K562 (cell line): ENCODE measurements around the gene DTX4. TPM values are rescaled to one million over a fixed set of nuclear protein-coding genes. Genes with fewer than 3 reads are reported as not detected.
A peak's percentile ranks its signal among the peaks of the same experiment; 100 is the strongest.

Source experiments
- ATAC-seq: fragments of 200-7000 bp; cut with Tn5 transposase; 3 replicates; pipeline ENCODE4 v1.9.1; 2020; ENCODE audit warnings: moderate library complexity
- BruUV-seq: library from RNA; stranded (reverse); fragments of 400-500 nt; replicated peaks from 2 replicates; lab custom pipeline; 2021; lab: Mats Ljungman, UMichigan
- CTCF ChIA-PET: fragments of 300-600 bp; formaldehyde crosslinking; extraction: SDS; loops from one replicate; lab custom pipeline; 2021; ENCODE audit warnings: low intra/inter-chr PET ratio; lab: Yijun Ruan, JAX
- POLR2A ChIA-PET: fragments of 300-600, 350-650 bp; sonication (Branson Sonifier 250); formaldehyde crosslinking; extraction: SDS; loops from one replicate; lab custom pipeline; 2021; ENCODE audit warnings: antibody characterized with exemption, inconsistent platforms; lab: Yijun Ruan, JAX
- DNase-seq, 4 experiments: peaks; one replicate each; pipeline versions ENCODE4 v3.0.0 to v3.0.0-alpha.2; 2011 to 2018; ENCODE audit warnings: low spot score in 3 of 4, mixed read lengths in 3 of 4; ENCODE audit errors: extremely low read depth in 1 of 4
- FAIRE-seq: peaks from 2 replicates; lab custom pipeline; 2011; peaks lifted over from hg19 to GRCh38; lab: Jason Lieb, UNC
- H2AFZ ChIP-seq: 2 replicates; pipeline ENCODE4 v1.6.0; 2011; ENCODE audit warnings: low read depth, low read length, control low read depth, inconsistent platforms
- H3K27ac ChIP-seq: fragments of 200-600 bp; 3 replicates; pipeline ENCODE4 v1.8.0; 2011; ENCODE audit warnings: low read depth, mild to moderate bottlenecking, control low read depth, inconsistent platforms, low read length, moderate library complexity, mixed read lengths; ENCODE audit errors: extremely low read depth
- H3K27me3 ChIP-seq, 2 experiments: fragments of 300-600 bp in 1 of 2; 2 replicates in 1 of 2; 3 replicates in 1 of 2; pipeline versions ENCODE4 v1.6.0 to v1.8.0; 2011; ENCODE audit warnings: inconsistent platforms in 2 of 2, low read length in 2 of 2, mild to moderate bottlenecking in 1 of 2, mixed read lengths in 1 of 2, moderate library complexity in 1 of 2; ENCODE audit not compliant: control insufficient read depth in 2 of 2, insufficient read depth in 2 of 2
- H3K36me3 ChIP-seq: fragments of 300-600 bp; 3 replicates; pipeline ENCODE4 v1.8.0; 2011; ENCODE audit warnings: mild to moderate bottlenecking, low read length, inconsistent platforms; ENCODE audit not compliant: control insufficient read depth, insufficient read depth
- H3K4me1 ChIP-seq, 2 experiments: fragments of 200-600 bp in 1 of 2; replicated peaks in 1 of 2; 2 replicates in 1 of 2; 3 replicates in 1 of 2; pipeline versions ENCODE4 v1.5.1 to v1.8.0; 2011; ENCODE audit warnings: inconsistent platforms in 2 of 2, low read length in 2 of 2, mild to moderate bottlenecking in 1 of 2, mixed read lengths in 1 of 2, moderate library complexity in 1 of 2; ENCODE audit not compliant: control insufficient read depth in 2 of 2, insufficient read depth in 2 of 2
- H3K4me2 ChIP-seq: 2 replicates; pipeline ENCODE4 v1.6.1; 2011; ENCODE audit warnings: low read length, control low read depth, inconsistent platforms, mixed read lengths; ENCODE audit not compliant: insufficient read depth
- H3K4me3 ChIP-seq: fragments of 200-600 bp; sonication (generic), shearing (Covaris generic); 2 replicates; pipeline ENCODE4 v1.5.1; 2016; ENCODE audit warnings: control low read depth, inconsistent platforms
- H3K79me2 ChIP-seq: fragments of 200-600 bp; 3 replicates; pipeline ENCODE4 v1.8.0; 2011; ENCODE audit warnings: low read length, inconsistent platforms; ENCODE audit not compliant: control insufficient read depth, insufficient read depth
- H3K9ac ChIP-seq, 2 experiments: 2 replicates each; pipeline versions ENCODE4 v1.6.0 to v1.6.1; 2011; ENCODE audit warnings: low read depth in 2 of 2, low read length in 2 of 2, control low read depth in 1 of 2, inconsistent platforms in 1 of 2, mild to moderate bottlenecking in 1 of 2, mixed read lengths in 1 of 2; ENCODE audit not compliant: insufficient read depth in 1 of 2
- H3K9me1 ChIP-seq: one replicate; pipeline ENCODE4 v1.6.0; 2011; ENCODE audit warnings: inconsistent platforms, mild to moderate bottlenecking, low read length, moderate library complexity; ENCODE audit not compliant: control insufficient read depth, insufficient read depth
- H3K9me3 ChIP-seq: replicated peaks from 2 replicates; pipeline ENCODE4 v1.5.1; 2011; ENCODE audit warnings: low read depth, low read length, inconsistent platforms; ENCODE audit not compliant: control insufficient read depth, insufficient read depth
- H4K20me1 ChIP-seq: replicated peaks from 2 replicates; pipeline ENCODE4 v1.6.1; 2011; ENCODE audit warnings: low read length, inconsistent platforms, mixed read lengths; ENCODE audit not compliant: control insufficient read depth, insufficient read depth
- CEBPG ChIP-seq, 3 experiments: fragments of 200-800 bp in 1 of 3; sonication (Bioruptor generic) in 1 of 3; sonication (generic) in 1 of 3; formaldehyde crosslinking in 1 of 3; IDR thresholded peaks in 2 of 3; conservative IDR thresholded peaks in 1 of 3; 2 replicates each; pipeline versions ENCODE4 v1.6.1 to v1.8.0; 2016 to 2022; ENCODE audit warnings: missing compliant biosample characterization in 2 of 3, missing genetic modification characterization in 2 of 3, mild to moderate bottlenecking in 1 of 3, missing genetic modification reagents in 1 of 3
- E2F8 ChIP-seq: fragments of 450-650 bp; IDR thresholded peaks from 2 replicates; pipeline ENCODE4 v1.7.1; 2018; ENCODE audit warnings: mild to moderate bottlenecking, low read depth; ENCODE audit not compliant: partially characterized antibody
- MED1 ChIP-seq: sonication (generic); formaldehyde crosslinking; IDR thresholded peaks from 2 replicates; pipeline ENCODE4 v1.8.1; 2023; ENCODE audit warnings: missing genetic modification reagents, borderline replicate concordance
- RBM14 ChIP-seq: fragments of 200-400 bp; formaldehyde crosslinking; IDR thresholded peaks from 2 replicates; pipeline ENCODE4 v1.6.1; 2018; ENCODE audit warnings: low read depth, mild to moderate bottlenecking, low read length, moderate library complexity, borderline replicate concordance; ENCODE audit not compliant: insufficient read depth
- SRSF9 ChIP-seq: fragments of 200-400 bp; formaldehyde crosslinking; IDR thresholded peaks from 2 replicates; pipeline ENCODE4 v1.6.1; 2017; ENCODE audit warnings: low read depth, low read length, borderline replicate concordance
- ZNF740 ChIP-seq, 3 experiments: fragments of 200-800 bp in 1 of 3; sonication (Bioruptor generic) in 1 of 3; sonication (generic) in 1 of 3; formaldehyde crosslinking in 1 of 3; IDR thresholded peaks; 2 replicates each; pipeline versions ENCODE4 v1.6.1 to v1.8.0; 2016 to 2022; ENCODE audit warnings: mild to moderate bottlenecking in 2 of 3, missing compliant biosample characterization in 2 of 3, missing genetic modification characterization in 2 of 3, missing genetic modification reagents in 1 of 3
- WGBS: fragments of 100-300 bp; shearing (Covaris generic); methylation state at CpG from one replicate; pipeline ENCODE4 v1.1.6; 2016; ENCODE audit warnings: low coverage, mixed read lengths; ENCODE audit not compliant: insufficient coverage; ENCODE audit errors: missing lambda C conversion rate; 5-methylcytosine and 5-hydroxymethylcytosine counted together
- in situ Hi-C: fragments of 300-500 bp; cut with MboI; formaldehyde crosslinking; loops from 4 replicates; pipeline ENCODE4 v1.15.0; 2018; ENCODE audit warnings: inconsistent platforms, mixed read lengths
- intact Hi-C: fragments of 100-400 bp; cut with micrococcal nuclease; formaldehyde crosslinking; loops from 2 replicates; pipeline ENCODE4 v1.14.2; 2022
- polyA plus RNA-seq, 8 experiments: library from polyadenylated mRNA; depleted of rRNA in 4 of 8; stranded (reverse) in 5 of 8; unstranded in 3 of 8; fragments of >200 nt; fragmentation: Nextera tagmentation in 2 of 8; fragmentation: Illumina TruSeq in 1 of 8; extraction: Ambion mirVana in 2 of 8; extraction: Trizol in 1 of 8; gene quantifications; 2 replicates each; pipeline versions ENCODE4 v1.2.1 to v1.2.3, GENCODE V29; 2011 to 2014; ENCODE audit warnings: inconsistent platforms in 1 of 8, missing spikeins in 1 of 8
- total RNA-seq, 7 experiments: library from RNA; depleted of rRNA in 6 of 7; stranded (reverse); fragments of >200 nt in 6 of 7; fragmentation: Illumina TruSeq in 2 of 7; extraction: Trizol in 2 of 7; gene quantifications; 2 replicates each; pipeline versions ENCODE4 v1.2.1 to v1.2.3, GENCODE V29; 2011 to 2021; ENCODE audit warnings: low replicate concordance in 1 of 7

Gene DTX4
- total and polyA plus RNA-seq, 9 of the 15 experiments (the other 6 are each of a cell fraction or from before 2014, with no cell fraction given): 0.03 to 0.47 (median 0.04) TPM; not detected in 4

GRCh38 chr11:59173080-59173963, 1.4 kb downstream of the DTX4 start:
- TF ChIP-seq E2F8 (no peak), CEBPG (CRISPR knock-in tag; IDR thresholded peaks at IDR 0.05) (no peak), CEBPG (tag; conservative IDR thresholded peaks at IDR 0.05 in 1 of 2, IDR thresholded peaks at IDR 0.05 in 1 of 2) (no peak), MED1 (CRISPR knock-in tag) (no peak), ZNF740 (CRISPR knock-in tag; IDR thresholded peaks at IDR 0.05) (0 out of 2 replicates have a peak, but pooled peaks have one; percentile 30), ZNF740 (tag; IDR thresholded peaks at IDR 0.05) (no peak), SRSF9 (no peak), RBM14 (no peak)
- peaks cover 14 to 32% of the 10 kb centered on the region in 2 experiments for H3K27me3 ChIP-seq
- peaks cover 0 to 20% of the 10 kb centered on the region in 2 experiments; a peak in 3 of 5 replicates for H3K4me1 ChIP-seq
- H3K79me2 ChIP-seq: no peaks in the 10 kb centered on the region
- H3K9ac ChIP-seq: no peak overlapping the region
- ATAC-seq (no peak), FAIRE-seq (no peak), DNase-seq (no peak)
- H3K36me3 ChIP-seq: no peaks in the 10 kb centered on the region
- intact Hi-C loops: loop anchor here (5.0 kb wide), 1 partner anchor 629 kb away; no protein-coding TSS in a partner anchor
- in situ Hi-C loops: loop anchor here (10.0 kb wide), 1 partner anchor 251 kb away; the partner anchor contains the start of gene OR5A2
- no peak overlapping the region for H3K27ac ChIP-seq
- ChIA-PET POLR2A (interaction anchor here (0.9 kb wide), 1 partner anchor 352 kb away, joined by 3 read pairs; no protein-coding TSS in a partner anchor), CTCF (interaction anchor here (0.6 to 4.1 kb wide), 2 partner anchors 35 to 629 kb away, joined by 3 to 36 read pairs; no protein-coding TSS in a partner anchor)
- H3K9me1 ChIP-seq: no peaks in the 10 kb centered on the region
- H3K9me3 ChIP-seq: no peaks in the 10 kb centered on the region
- no TSS peak for BruUV-seq
- H3K4me2 ChIP-seq: no peak overlapping the region; the same call in 1 of the 2 replicates
- H3K4me3 ChIP-seq: no peak overlapping the region
- no peaks in the 10 kb centered on the region; the same call in 1 of the 2 replicates for H4K20me1 ChIP-seq
- WGBS: 9% methylated on average over 28 of the region's 37 CpGs
- H2AFZ ChIP-seq: no peak overlapping the region
